ENCODE measurements around the gene SHROOM3. TPM values are rescaled to one million over a fixed set of nuclear protein-coding genes. Genes with fewer than 3 reads are reported as not detected.

The SHROOM3 gene
- total and polyA plus RNA-seq, 2 experiments from 2014 or later, result 11.3 to 73.5 TPM

DNA sequence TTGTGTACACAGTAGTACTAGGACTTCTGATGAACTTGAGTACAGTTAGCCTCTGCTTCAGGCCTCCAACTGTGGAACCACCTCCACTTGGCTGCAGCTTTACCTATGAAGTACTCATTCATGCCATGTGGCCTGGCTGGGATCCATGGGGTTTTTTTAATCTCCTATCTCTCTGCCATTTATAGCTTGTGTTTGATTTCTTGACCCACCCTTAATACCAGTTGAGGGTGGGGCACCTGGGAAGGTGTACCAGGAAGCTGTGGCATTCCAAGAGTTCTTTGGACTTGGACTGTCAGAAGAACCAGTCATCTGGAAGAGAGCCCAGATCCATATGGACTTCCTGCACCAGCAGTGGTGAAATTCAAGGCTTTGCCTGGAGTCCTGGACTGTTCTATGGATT, 230.1 kb downstream of the SHROOM3 start:
- Histone ChIP-seq H3F3A (replicated peaks; ENCODE audit: low read depth) (no peaks in the 10 kb centered on the region), H2AFZ (no peak overlapping the region), H3K4me3 (no peak overlapping the region), H3K27ac (ENCODE audit: low read depth) (no peak overlapping the region), H4K20me1 (replicated peaks; ENCODE audit: insufficient read depth) (no peaks in the 10 kb centered on the region), H3K36me3 (ENCODE audit: insufficient read depth) (no peaks in the 10 kb centered on the region), H3K4me2 (no peak overlapping the region), H3K9me2 (ENCODE audit: insufficient read depth) (peaks cover 5% of the 10 kb centered on the region; the same call in 1 of the 2 replicates), H3K27me3 (ENCODE audit: insufficient read depth) (no peaks in the 10 kb centered on the region), H3K4me1 (ENCODE audit: insufficient read depth) (no peaks in the 10 kb centered on the region), H3K79me2 (replicated peaks; ENCODE audit: insufficient read depth) (no peaks in the 10 kb centered on the region)
- Mint-ChIP-seq H3K27ac (no peak overlapping the region; the same call in 1 of the 2 replicates), H3K4me3 (no peak overlapping the region), H3K4me1 (no peaks in the 10 kb centered on the region), H3K36me3 (ENCODE audit: low read depth) (no peaks in the 10 kb centered on the region; the same call in 2 of the 3 replicates), H3K27me3 (ENCODE audit: insufficient read depth, low read depth, poor library complexity) (no peaks in the 10 kb centered on the region), H3K9me3 (no peaks in the 10 kb centered on the region)
- TF ChIP-seq EZH2phosphoT487 (IDR thresholded peaks at IDR 0.05; ENCODE audit: unreplicated experiment) (no peak), EZH2 (IDR thresholded peaks at IDR 0.05; ENCODE audit: low read depth, unreplicated experiment) (no peak), ZNF114 (CRISPR knock-in tag; IDR thresholded peaks at IDR 0.05) (no peak), JUNB (IDR thresholded peaks at IDR 0.05; ENCODE audit: unreplicated experiment) (no peak)
- ATAC-seq, result no peak
- DNase-seq (ENCODE audit: low spot score), result no peak

- peaks cover 5% of the 10 kb centered on the region; the same call in 1 of the 2 replicates for H3K9me2 ChIP-seq (ENCODE audit: insufficient read depth)
- H2AFZ ChIP-seq, result no peak overlapping the region
- no peaks in the 10 kb centered on the region for H3K79me2 ChIP-seq (replicated peaks; ENCODE audit: insufficient read depth)
- Mint-ChIP-seq H3K27ac (no peak overlapping the region), H3K9me3 (no peaks in the 10 kb centered on the region), H3K27me3 (ENCODE audit: insufficient read depth, low read depth, poor library complexity) (no peaks in the 10 kb centered on the region), H3K4me1 (no peaks in the 10 kb centered on the region), H3K36me3 (ENCODE audit: low read depth) (no peaks in the 10 kb centered on the region; the same call in 2 of the 3 replicates), H3K4me3 (no peak overlapping the region)
- H4K20me1 ChIP-seq (replicated peaks; ENCODE audit: insufficient read depth), result no peaks in the 10 kb centered on the region
- H3K4me3 ChIP-seq, result no peak overlapping the region
- H3K36me3 ChIP-seq (ENCODE audit: insufficient read depth), result no peaks in the 10 kb centered on the region
- DNase-seq (ENCODE audit: low spot score) (no peak), ATAC-seq (no peak)
- H3F3A ChIP-seq (replicated peaks; ENCODE audit: low read depth), result no peaks in the 10 kb centered on the region
- TF ChIP-seq EZH2phosphoT487 (IDR thresholded peaks at IDR 0.05; ENCODE audit: unreplicated experiment), result no peak
- TF ChIP-seq, protein P1, sequence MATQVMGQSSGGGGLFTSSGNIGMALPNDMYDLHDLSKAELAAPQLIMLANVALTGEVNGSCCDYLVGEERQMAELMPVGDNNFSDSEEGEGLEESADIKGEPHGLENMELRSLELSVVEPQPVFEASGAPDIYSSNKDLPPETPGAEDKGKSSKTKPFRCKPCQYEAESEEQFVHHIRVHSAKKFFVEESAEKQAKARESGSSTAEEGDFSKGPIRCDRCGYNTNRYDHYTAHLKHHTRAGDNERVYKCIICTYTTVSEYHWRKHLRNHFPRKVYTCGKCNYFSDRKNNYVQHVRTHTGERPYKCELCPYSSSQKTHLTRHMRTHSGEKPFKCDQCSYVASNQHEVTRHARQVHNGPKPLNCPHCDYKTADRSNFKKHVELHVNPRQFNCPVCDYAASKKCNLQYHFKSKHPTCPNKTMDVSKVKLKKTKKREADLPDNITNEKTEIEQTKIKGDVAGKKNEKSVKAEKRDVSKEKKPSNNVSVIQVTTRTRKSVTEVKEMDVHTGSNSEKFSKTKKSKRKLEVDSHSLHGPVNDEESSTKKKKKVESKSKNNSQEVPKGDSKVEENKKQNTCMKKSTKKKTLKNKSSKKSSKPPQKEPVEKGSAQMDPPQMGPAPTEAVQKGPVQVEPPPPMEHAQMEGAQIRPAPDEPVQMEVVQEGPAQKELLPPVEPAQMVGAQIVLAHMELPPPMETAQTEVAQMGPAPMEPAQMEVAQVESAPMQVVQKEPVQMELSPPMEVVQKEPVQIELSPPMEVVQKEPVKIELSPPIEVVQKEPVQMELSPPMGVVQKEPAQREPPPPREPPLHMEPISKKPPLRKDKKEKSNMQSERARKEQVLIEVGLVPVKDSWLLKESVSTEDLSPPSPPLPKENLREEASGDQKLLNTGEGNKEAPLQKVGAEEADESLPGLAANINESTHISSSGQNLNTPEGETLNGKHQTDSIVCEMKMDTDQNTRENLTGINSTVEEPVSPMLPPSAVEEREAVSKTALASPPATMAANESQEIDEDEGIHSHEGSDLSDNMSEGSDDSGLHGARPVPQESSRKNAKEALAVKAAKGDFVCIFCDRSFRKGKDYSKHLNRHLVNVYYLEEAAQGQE (IDR thresholded peaks at IDR 0.05; ENCODE audit: unreplicated experiment), result no peak
- TF ChIP-seq JUNB (IDR thresholded peaks at IDR 0.05; ENCODE audit: unreplicated experiment), result no peak
- TF ChIP-seq ETS1 (IDR thresholded peaks at IDR 0.05), result no peak
- no peak for TF ChIP-seq EZH2 (IDR thresholded peaks at IDR 0.05; ENCODE audit: low read depth, unreplicated experiment)
- no peak for TF ChIP-seq NANOG (IDR thresholded peaks at IDR 0.05; ENCODE audit: borderline replicate concordance)
- TF ChIP-seq ZNF331 (CRISPR knock-in tag; IDR thresholded peaks at IDR 0.05; ENCODE audit: low read depth), result no peak
- no peak for TF ChIP-seq STAT1 (IDR thresholded peaks at IDR 0.05; ENCODE audit: unreplicated experiment)
- TF ChIP-seq POLR2AphosphoS5 (IDR thresholded peaks at IDR 0.05; ENCODE audit: low read depth), result no peak
- no peaks in the 10 kb centered on the region for H3K27me3 ChIP-seq (ENCODE audit: insufficient read depth)
- no peak overlapping the region for H3K27ac ChIP-seq (ENCODE audit: low read depth)
- no peak overlapping the region for H3K4me2 ChIP-seq
- no peaks in the 10 kb centered on the region for H3K4me1 ChIP-seq (ENCODE audit: insufficient read depth)
Measured at GRCh38 chr4:76665721-76666120, 230.7 kb downstream of the SHROOM3 start.

Measured in GM23338 (cell line).